A673 (cell line): ENCODE data around the gene RAVER2.

ENCODE experiments used
- CTCF ChIP-seq: fragments of 300-800, 200-600 bp; sonication (generic); conservative IDR thresholded peaks from 2 replicates; pipeline ENCODE4 v1.5.1; 2017; ENCODE audit warnings: low read depth, mild to moderate bottlenecking, antibody characterized with exemption, low read length, moderate library complexity, mixed read lengths
- EZH2 ChIP-seq: fragments of 200-600 bp; sonication (generic); IDR thresholded peaks from 2 replicates; pipeline ENCODE4 v1.6.1; 2017; ENCODE audit warnings: borderline replicate concordance, low read depth, mild to moderate bottlenecking, mixed read lengths, antibody characterized with exemption, low read length; ENCODE audit not compliant: poor library complexity, severe bottlenecking

- TF ChIP-seq CTCF = no peak
- no peak for TF ChIP-seq EZH2
Observed at GRCh38 chr1:64701886-64702285, 43.0 kb upstream of the RAVER2 start.
